BE2C (cell line): Measurements from ENCODE around the gene FOLR2.
"Not testable (repeated sequence)": the region's sequence is repeated elsewhere in the genome, so short reads cannot be mapped to it uniquely, and the experiment has no call there.

Experiments
- DNase-seq: peaks from one replicate; pipeline ENCODE4 v3.0.0-alpha.2; 2020
- H3K27me3 ChIP-seq: fragments of 250-450 bp; sonication (Bioruptor Pico); 2 replicates; pipeline ENCODE4 v1.5.1; 2020; ENCODE audit warnings: mild to moderate bottlenecking
- H3K36me3 ChIP-seq: fragments of 250-450 bp; sonication (Bioruptor Pico); 2 replicates; pipeline ENCODE4 v1.5.1; 2020; ENCODE audit warnings: mild to moderate bottlenecking
- H3K4me1 ChIP-seq: fragments of 250-450 bp; sonication (Bioruptor Pico); 2 replicates; pipeline ENCODE4 v1.5.1; 2020
- H3K4me3 ChIP-seq: 2 replicates; pipeline ENCODE4 v1.5.1; 2011; ENCODE audit warnings: low read depth, low read length
- H3K9me3 ChIP-seq: fragments of 250-450 bp; sonication (Bioruptor Pico); 2 replicates; pipeline ENCODE4 v1.5.1; 2020
- TF ChIP-seq, protein P1 (sequence below): IDR thresholded peaks from 2 replicates; pipeline ENCODE4 v1.5.1; 2012; ENCODE audit warnings: mild to moderate bottlenecking, low read depth, low read length

FOLR2 gene

DNA sequence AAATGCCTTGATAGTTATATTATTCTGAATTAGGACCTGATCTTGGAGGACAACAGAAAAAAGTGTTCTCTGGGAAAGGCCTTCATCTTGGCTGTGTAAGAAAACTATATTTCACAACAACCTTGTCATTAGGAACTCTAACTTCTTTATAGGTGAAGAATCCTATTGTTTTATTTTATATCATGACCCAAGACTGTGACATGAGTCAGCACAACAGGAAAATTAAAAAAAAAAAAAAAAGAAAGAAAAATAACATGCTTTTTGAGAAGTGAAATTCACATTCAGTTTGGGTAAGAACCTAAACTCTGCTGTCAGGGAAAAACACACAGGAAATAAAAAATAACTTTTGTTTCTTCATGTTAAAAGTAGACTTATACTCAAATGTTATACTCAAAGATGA lies 11.7 kb upstream of the FOLR2 start:
- no peak for DNase-seq
- peaks cover 3% of the 10 kb centered on the region; the same call in 1 of the 2 replicates for H3K9me3 ChIP-seq
- H3K4me1 ChIP-seq = no peaks in the 10 kb centered on the region
- TF ChIP-seq, protein P1, sequence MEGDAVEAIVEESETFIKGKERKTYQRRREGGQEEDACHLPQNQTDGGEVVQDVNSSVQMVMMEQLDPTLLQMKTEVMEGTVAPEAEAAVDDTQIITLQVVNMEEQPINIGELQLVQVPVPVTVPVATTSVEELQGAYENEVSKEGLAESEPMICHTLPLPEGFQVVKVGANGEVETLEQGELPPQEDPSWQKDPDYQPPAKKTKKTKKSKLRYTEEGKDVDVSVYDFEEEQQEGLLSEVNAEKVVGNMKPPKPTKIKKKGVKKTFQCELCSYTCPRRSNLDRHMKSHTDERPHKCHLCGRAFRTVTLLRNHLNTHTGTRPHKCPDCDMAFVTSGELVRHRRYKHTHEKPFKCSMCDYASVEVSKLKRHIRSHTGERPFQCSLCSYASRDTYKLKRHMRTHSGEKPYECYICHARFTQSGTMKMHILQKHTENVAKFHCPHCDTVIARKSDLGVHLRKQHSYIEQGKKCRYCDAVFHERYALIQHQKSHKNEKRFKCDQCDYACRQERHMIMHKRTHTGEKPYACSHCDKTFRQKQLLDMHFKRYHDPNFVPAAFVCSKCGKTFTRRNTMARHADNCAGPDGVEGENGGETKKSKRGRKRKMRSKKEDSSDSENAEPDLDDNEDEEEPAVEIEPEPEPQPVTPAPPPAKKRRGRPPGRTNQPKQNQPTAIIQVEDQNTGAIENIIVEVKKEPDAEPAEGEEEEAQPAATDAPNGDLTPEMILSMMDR = no peak
- H3K4me3 ChIP-seq = no peak overlapping the region
- no peaks in the 10 kb centered on the region for H3K27me3 ChIP-seq
- no peaks in the 10 kb centered on the region for H3K36me3 ChIP-seq

DNA sequence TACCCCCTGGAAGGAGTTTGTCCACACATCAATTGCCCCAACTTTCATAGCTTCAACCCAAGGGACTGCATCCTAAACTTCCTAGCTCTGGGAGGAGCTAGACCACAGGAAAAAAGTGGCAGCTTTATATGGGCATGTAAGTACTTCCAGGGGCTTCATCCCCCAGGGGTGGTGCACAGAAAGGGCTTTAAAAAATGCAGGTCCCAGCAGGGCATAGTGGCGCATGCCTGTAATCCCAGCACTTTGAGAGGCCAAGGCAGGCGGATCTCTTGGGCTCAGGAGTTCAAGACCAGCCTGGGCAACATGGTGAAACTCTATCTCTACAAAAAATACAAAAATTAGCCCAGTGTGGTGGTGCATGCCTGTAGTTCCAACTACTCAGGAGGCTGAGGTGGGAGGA lies 9.8 kb upstream of the FOLR2 start:
- DNase-seq, H3K36me3 ChIP-seq, H3K27me3 ChIP-seq, H3K9me3 ChIP-seq, H3K4me3 ChIP-seq, H3K4me1 ChIP-seq: not testable (repeated sequence)

DNA sequence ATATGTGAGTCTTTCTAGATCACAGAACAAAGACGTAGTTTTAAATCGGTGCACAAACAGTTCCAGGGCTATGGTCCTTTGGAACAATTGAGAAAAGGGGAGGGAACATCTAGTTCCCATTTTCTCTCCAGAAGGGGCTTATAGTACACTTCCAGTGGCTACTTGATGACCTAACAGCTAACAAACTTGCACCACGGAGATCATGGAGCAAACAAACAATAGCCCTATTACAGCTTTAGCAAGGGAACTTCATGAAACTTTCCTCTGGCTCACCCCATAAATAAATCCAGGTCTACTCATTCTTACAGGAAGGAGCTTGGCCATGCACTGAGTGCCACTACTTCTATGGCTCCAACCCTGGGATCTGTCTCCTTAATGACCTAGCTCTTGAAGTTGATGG lies 8.3 kb upstream of the FOLR2 start:
- Histone ChIP-seq H3K27me3 (peaks cover 4% of the 10 kb centered on the region; the same call in 1 of the 2 replicates), H3K4me3 (no peak overlapping the region), H3K36me3 (no peaks in the 10 kb centered on the region), H3K4me1 (no peaks in the 10 kb centered on the region), H3K9me3 (peaks cover 3% of the 10 kb centered on the region; the same call in 1 of the 2 replicates)
- DNase-seq = no peak
- TF ChIP-seq, protein P1 = no peak

DNA sequence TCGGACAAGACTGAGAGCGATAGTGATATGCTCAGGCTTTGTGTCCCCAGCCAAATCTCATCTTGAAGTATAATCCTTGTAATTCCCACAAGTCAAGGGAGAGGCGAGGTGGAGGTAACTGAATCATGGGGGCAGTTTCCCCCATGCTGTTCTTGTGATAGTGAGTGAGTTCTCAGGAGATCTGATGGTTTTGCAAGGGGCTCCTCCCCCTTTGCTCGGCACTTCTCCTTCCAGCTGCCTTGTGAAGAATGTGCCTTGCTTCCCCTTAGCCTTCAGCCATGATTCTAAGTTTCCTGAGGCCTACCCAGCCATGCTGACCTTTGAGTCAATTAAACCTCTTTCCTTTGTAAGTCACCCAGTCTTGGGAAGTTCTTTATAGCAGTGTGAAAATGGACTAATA lies 7.5 kb upstream of the FOLR2 start:
- no peaks in the 10 kb centered on the region for H3K36me3 ChIP-seq
- H3K9me3 ChIP-seq = peaks cover 3% of the 10 kb centered on the region; the same call in 1 of the 2 replicates
- DNase-seq = no peak
- H3K27me3 ChIP-seq = peaks cover 4% of the 10 kb centered on the region; the same call in 1 of the 2 replicates
- no peak overlapping the region for H3K4me3 ChIP-seq
- no peaks in the 10 kb centered on the region for H3K4me1 ChIP-seq
- TF ChIP-seq, protein P1 = no peak

DNA sequence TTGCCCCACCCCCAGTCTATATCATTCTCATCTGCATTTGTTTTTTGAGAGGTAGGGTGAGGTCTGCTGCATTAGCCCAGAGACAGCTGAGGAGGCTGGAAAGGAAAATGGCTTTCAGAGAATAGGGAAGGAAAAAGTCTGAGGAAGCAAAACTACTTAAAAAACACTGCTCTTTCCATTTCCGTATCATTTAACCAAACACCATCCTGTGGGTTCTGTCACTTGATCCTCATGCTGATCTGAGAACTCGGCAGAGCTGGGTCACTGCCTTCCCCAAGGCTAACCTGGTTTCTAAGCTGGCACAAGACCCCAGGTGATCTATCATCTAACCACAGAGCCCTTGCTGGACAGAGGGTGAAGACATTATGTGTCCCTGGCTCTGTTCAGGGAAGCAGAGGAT lies 1.2 kb downstream of the FOLR2 start:
- DNase-seq = no peak
- no peak overlapping the region for H3K4me3 ChIP-seq
- TF ChIP-seq, protein P1 = no peak

DNA sequence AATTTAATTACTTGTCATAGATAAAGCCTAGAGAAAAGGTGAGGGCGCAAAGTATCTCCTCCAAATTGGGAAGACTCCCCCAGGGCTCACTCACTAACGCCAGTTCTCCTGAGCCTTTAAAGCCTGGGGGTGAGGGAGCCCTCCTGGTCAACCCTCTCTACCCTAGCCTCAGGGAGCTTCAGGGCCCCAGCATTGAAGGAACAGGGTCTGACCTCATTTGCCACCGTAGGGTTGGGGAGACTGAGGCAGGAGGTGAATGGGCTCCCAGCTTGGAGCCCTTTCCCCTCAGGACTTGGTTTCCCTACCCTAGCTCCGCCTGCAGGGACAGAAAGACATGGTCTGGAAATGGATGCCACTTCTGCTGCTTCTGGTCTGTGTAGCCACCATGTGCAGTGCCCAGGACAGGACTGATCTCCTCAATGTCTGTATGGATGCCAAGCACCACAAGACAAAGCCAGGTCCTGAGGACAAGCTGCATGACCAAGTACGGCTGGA lies 1.7 kb downstream of the FOLR2 start:
- TF ChIP-seq, protein P1 = no peak
- H3K4me3 ChIP-seq = no peak overlapping the region
- no peak for DNase-seq
- H3K36me3 ChIP-seq = no peaks in the 10 kb centered on the region
- H3K27me3 ChIP-seq = peaks cover 10% of the 10 kb centered on the region
- peaks cover 5% of the 10 kb centered on the region for H3K4me1 ChIP-seq
- H3K9me3 ChIP-seq = no peaks in the 10 kb centered on the region

More for the DNA sequence above, 1.2 kb downstream of the FOLR2 start:
- peaks cover 10% of the 10 kb centered on the region for H3K27me3 ChIP-seq
- H3K9me3 ChIP-seq = no peaks in the 10 kb centered on the region
- H3K4me1 ChIP-seq = peaks cover 5% of the 10 kb centered on the region
- H3K36me3 ChIP-seq = no peaks in the 10 kb centered on the region
